Stimulated activated CD8-positive, alpha-beta memory T cell treated with anti-CD3 and anti-CD28 coated beads, Interleukin-4, amount 100 ng/mL, for 4 hours (primary cell): Measurements from ENCODE around the gene TBC1D24.
A peak's percentile ranks its signal among the peaks of the same experiment; 100 is the strongest.

Source experiments
- DNase-seq, 2 donors: peaks; one replicate each; pipeline ENCODE4 v3.0.0-alpha.2; 2020; ENCODE audit warnings: low read depth in 2 of 2, low spot score in 1 of 2

TBC1D24 gene

DNA sequence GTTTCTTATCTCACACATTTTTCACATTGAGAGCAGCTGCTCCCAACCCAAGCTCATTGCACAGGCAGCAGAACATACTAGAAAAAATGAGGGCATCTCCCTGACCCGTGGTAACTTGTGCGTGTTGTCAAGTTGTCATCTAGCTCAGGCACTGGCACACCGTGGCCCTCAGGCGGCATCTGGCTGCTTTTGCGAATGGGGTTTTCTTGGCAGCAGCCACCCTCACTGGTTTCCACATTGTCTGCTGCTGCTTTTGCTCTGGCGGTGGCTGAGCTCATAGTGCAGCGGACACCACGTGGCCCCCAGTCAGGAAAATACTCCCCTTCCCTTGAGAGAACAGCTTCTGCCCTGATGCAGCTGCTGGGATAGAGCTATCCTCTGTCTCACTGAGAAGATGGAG is 24.4 kb upstream of the TBC1D24 start:
- no peak for DNase-seq

GRCh38 chr16:2450975-2451381 is 23.9 kb upstream of the TBC1D24 start:
- no peak for DNase-seq

GRCh38 chr16:2451851-2452320 is 23.0 kb upstream of the TBC1D24 start:
- DNase-seq = no peak

- DNase-seq = no peak
These were observed 22.3 kb upstream of the TBC1D24 start for GRCh38 chr16:2452650-2453049.

DNA sequence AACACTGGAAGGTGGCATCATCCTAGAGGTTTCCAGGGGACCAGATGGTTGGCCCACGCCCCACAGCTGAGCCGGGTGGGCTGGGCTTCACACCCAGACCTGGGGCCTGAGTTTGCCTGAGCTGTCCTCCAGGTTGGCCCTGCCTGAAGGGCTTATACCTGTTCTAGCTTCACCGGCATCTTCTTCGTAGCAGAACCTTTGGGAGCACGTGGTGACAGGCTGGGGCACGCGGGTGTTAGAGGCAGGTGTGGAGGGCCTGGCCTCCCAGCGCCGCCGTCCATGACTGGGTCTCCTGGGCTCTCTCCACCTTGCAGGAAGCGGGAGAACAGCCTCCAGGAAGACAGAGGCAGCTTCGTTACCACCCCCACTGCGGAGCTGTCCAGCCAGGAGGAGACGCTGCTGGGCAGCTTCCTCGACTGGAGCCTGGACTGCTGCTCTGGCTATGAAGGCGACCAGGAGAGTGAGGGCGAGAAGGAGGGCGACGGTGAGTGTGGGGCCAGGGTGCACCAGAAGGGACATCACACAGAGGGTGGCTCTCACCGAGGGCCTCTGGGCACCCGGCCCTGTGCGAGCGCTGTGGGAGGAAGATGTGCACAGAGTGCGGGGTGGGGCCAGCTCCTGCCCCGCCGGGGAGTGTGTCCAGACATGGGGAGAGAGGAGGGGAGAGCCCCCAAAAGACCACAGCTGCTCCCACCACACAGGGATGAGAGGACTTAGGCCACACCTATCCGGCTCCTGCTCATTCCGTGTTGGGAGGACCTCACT is 19.7 kb upstream of the TBC1D24 start:
- no peak for DNase-seq

DNA sequence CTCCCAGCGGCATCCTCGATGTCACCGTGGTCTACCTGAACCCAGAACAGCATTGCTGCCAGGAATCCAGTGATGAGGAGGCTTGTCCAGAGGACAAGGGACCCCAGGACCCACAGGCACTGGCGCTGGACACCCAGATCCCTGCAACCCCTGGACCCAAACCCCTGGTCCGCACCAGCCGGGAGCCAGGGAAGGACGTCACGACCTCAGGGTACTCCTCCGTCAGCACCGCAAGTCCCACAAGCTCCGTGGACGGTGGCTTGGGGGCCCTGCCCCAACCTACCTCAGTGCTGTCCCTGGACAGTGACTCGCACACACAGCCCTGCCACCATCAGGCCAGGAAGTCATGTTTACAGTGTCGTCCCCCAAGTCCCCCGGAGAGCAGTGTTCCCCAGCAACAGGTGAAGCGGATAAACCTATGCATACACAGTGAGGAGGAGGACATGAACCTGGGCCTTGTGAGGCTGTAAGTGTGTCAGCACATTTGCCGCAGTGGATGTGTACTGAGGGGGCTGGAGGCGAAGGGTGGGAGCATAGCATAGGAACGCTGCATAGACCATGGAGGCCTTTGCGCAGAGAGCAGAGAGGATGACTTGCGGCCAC is 18.3 kb upstream of the TBC1D24 start:
- no peak for DNase-seq

DNA sequence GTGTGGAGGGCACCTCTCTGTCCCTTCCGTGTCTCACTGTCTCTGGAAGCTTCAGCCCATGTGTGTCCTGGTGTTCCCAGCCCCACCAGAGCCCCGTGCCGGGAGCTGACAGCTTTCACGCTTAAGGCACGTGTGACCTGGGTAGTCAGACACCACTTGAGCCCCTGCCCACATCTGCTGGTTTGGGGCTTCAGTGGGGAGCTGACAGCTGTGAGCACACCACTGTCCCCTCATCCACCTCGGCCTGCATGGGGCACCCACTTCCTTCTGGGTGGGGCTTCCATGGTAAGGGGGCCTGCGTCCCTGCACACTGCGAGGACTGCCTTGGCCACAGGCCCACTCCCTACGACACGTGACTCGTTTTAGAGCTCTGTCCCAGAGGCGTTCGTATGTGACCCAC is 17.7 kb upstream of the TBC1D24 start:
- no peak for DNase-seq

DNA sequence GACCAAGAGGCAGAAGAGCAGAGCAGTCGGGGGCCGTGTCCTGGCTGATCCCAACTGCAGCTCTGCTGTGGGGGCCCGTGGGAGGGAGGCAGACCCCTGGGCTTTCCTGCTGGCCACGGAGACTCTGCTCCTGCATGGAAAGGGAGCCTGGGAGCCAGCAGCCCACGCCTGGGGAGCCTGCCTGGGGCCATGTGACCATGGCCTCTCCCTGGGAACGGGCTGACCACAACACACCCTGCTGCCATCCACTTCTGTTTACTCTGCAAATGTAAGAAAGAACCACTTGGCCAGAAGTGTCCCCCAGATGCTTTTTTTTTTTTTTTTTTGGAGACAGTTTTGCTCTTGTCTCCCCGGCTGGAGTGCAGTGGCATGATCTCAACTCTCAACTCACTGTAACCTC is 17.0 kb upstream of the TBC1D24 start:
- DNase-seq = no peak

- no peak for DNase-seq
These were observed 15.9 kb upstream of the TBC1D24 start for GRCh38 chr16:2458887-2459646.

- DNase-seq = peak; percentile 91 to 95
These were observed 15.1 kb upstream of the TBC1D24 start, which contains the start of gene TEDC2 for GRCh38 chr16:2459647-2460390. Gene TEDC2 (plus strand): TSS chr16:2460109. CDS start chr16:2460145, 36 bp downstream.

- no peak for DNase-seq
These were observed 14.6 kb upstream of the TBC1D24 start for GRCh38 chr16:2460391-2460713.

DNA sequence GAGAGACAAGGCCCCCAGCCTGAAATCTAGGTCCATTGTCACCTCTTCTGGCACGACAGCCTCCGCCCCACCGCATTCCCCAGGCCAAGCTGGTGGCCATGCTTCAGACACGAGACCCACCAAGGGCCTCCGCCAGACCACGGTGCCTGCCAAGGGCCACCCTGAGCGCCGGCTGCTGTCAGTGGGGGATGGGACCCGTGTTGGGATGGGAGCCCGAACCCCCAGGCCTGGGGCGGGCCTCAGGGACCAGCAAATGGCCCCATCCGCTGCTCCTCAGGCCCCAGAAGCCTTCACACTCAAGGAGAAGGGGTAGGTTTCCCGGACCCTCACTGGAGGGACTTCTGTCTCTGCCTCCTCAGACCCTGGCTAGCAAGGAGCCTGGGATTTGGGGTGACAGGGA is 14.0 kb upstream of the TBC1D24 start:
- no peak for DNase-seq

DNA sequence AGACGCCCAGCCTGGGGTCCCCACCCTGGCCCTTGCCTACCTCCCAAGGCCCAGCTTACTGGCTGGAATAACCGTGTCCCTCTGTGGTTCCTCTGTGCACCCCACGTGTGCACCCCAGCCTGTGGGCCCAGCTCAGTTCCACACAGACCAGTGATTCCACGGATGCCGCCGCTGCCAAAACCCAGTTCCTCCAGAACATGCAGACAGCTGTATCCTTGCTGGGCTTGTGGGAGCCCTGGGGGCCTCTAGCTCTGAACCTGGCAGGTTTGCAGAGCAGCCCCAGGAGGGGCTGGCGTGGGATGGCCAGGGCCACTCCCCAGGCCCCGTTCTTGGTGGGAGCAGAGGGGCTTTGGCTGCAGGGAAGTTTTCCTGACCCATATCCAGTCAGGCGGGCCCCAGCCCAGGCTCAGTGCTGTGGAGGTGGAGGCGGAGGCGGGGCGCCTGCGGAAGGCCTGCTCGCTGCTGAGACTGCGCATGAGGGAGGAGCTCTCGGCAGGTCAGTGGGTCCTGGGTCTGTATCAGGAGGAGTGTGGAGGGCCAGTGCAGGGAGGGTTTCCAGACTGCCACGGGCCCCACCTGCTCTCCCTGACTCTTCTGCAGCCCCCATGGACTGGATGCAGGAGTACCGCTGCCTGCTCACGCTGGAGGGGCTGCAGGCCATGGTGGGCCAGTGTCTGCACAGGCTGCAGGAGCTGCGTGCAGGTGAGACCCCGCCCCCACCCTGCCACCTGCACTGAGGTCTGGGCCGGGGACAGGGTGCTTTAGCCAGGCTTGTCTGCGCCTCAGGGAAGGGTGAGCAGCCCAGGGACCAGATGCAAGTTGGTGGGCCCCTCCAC is 12.7 kb upstream of the TBC1D24 start:
- DNase-seq = no peak

- DNase-seq = no peak
These were observed 10.6 kb upstream of the TBC1D24 start for GRCh38 chr16:2464333-2464732.

- no peak for DNase-seq
These were observed 9.1 kb upstream of the TBC1D24 start for GRCh38 chr16:2465653-2466415.

DNA sequence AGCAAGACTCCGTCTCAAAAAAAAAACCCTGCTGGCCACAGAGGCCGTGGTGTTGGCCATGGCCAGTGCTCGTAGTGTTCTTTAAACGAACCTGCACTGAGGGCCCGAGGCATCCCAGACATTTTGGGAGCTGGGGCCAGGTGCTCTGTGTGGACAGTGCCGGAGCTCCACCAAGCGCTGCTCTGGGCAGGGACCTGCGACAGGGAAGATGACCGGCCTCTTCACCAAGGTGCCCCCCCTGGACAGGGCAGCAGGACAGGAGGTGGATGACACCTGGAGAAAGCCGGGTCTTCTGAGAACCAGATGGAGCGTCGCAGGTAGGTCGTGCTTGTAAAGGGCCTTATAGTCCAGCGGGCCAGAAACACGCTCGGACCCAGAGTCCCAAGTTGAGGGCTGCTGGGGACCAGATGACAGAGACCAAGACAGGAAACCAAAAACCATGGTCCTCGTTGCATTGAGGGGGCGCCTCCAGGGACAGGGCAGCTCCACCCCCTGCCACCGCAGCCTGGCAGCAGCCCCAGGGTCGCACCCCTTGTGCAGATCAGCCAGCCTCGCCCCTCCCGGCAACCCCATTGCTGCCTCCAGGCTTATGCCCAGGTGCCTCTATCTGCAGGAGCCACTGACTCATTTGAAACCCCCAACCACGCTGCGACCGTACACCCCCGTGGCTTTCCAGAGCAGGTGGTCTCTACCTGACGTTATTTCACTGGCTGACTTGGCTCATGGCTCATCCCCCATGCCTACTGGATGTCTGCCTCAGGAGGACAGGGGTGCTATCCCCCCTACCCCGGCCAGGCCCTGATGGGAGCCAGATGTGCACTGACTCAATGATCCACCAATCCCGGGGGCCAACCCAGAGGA is 8.0 kb upstream of the TBC1D24 start:
- no peak for DNase-seq

GRCh38 chr16:2467528-2468232 is 7.2 kb upstream of the TBC1D24 start:
- no peak for DNase-seq

- DNase-seq = no peak
These were observed 6.6 kb upstream of the TBC1D24 start for GRCh38 chr16:2468233-2468724.
